HepG2 (cell line): ENCODE measurements around the gene NEK8. TPM values are rescaled to one million over a fixed set of nuclear protein-coding genes. Genes with fewer than 3 reads are reported as not detected.

Experiments
- ATAC-seq: fragments of 200-7000 bp; cut with Tn5 transposase; 3 replicates; pipeline ENCODE4 v1.9.1; 2020; ENCODE audit warnings: mild to moderate bottlenecking, moderate library complexity
- BruUV-seq: library from RNA; stranded (reverse); fragments of 400-500 nt; replicated peaks from 2 replicates; lab custom pipeline; 2021; lab: Mats Ljungman, UMichigan
- CTCF ChIA-PET: fragments of 300-600 bp; formaldehyde crosslinking; extraction: SDS; loops from one replicate; lab custom pipeline; 2021; ENCODE audit warnings: low total read pairs, inconsistent platforms, low intra/inter-chr PET ratio; lab: Yijun Ruan, JAX
- POLR2A ChIA-PET: fragments of 350-600 bp; sonication (Branson Sonifier 250); formaldehyde crosslinking; loops from one replicate; lab custom pipeline; 2020; ENCODE audit warnings: antibody characterized with exemption, inconsistent platforms; lab: Yijun Ruan, JAX
- DNase-seq: peaks from one replicate; pipeline ENCODE4 v3.0.0-alpha.2; 2015; ENCODE audit warnings: low spot score
- FAIRE-seq: peaks from 3 replicates; lab custom pipeline; 2011; peaks lifted over from hg19 to GRCh38; lab: Jason Lieb, UNC
- H2AFZ ChIP-seq: one replicate; pipeline ENCODE4 v1.6.1; 2011; ENCODE audit warnings: low read length, inconsistent platforms
- H3K27ac ChIP-seq: fragments of 300-600 bp; 3 replicates; pipeline ENCODE4 v1.8.0; 2011; ENCODE audit warnings: mixed run types, mild to moderate bottlenecking, mixed read lengths, low read length, inconsistent platforms; ENCODE audit not compliant: insufficient read depth; ENCODE audit errors: extremely low read length
- H3K27me3 ChIP-seq, 2 experiments: fragments of 200-600 bp in 1 of 2; 2 replicates in 1 of 2; 3 replicates in 1 of 2; pipeline versions ENCODE4 v1.6.0 to v1.8.0; 2011; ENCODE audit warnings: low read length in 2 of 2, mild to moderate bottlenecking in 2 of 2, moderate library complexity in 2 of 2, inconsistent platforms in 1 of 2; ENCODE audit not compliant: insufficient read depth in 2 of 2, control insufficient read depth in 1 of 2
- H3K36me3 ChIP-seq, 2 experiments: fragments of 200-600 bp in 1 of 2; replicated peaks in 1 of 2; 2 replicates in 1 of 2; 3 replicates in 1 of 2; pipeline versions ENCODE4 v1.5.1 to v1.8.0; 2011; ENCODE audit warnings: low read length in 2 of 2, inconsistent platforms in 1 of 2; ENCODE audit not compliant: insufficient read depth in 2 of 2, control insufficient read depth in 1 of 2
- H3K4me1 ChIP-seq: 2 replicates; pipeline ENCODE4 v1.5.1; 2012; ENCODE audit warnings: low read length, inconsistent platforms; ENCODE audit not compliant: insufficient read depth
- H3K4me2 ChIP-seq: 2 replicates; pipeline ENCODE4 v1.6.0; 2011; ENCODE audit warnings: low read depth, low read length, inconsistent platforms
- H3K4me3 ChIP-seq, 3 experiments: fragments of 200-600 bp in 1 of 3; sonication (generic), shearing (Covaris generic) in 1 of 3; replicated peaks in 1 of 3; 2 replicates each; pipeline ENCODE4 v1.5.1; 2011 to 2016; ENCODE audit warnings: low read length in 3 of 3, inconsistent platforms in 2 of 3, low read depth in 2 of 3, mild to moderate bottlenecking in 2 of 3, control low read depth in 1 of 3, mixed read lengths in 1 of 3; ENCODE audit not compliant: insufficient read depth in 1 of 3
- H3K79me2 ChIP-seq: one replicate; pipeline ENCODE4 v1.6.1; 2011; ENCODE audit warnings: low read length, inconsistent platforms; ENCODE audit not compliant: insufficient read depth
- H3K9ac ChIP-seq: 2 replicates; pipeline ENCODE4 v1.6.0; 2011; ENCODE audit warnings: mild to moderate bottlenecking, low read depth, low read length, inconsistent platforms; ENCODE audit not compliant: insufficient read depth
- H3K9me3 ChIP-seq: 2 replicates; pipeline ENCODE4 v1.5.1; 2012; ENCODE audit warnings: mild to moderate bottlenecking, low read length
- H4K20me1 ChIP-seq: 2 replicates; pipeline ENCODE4 v1.6.0; 2011; ENCODE audit warnings: inconsistent platforms, mild to moderate bottlenecking, low read length, moderate library complexity; ENCODE audit not compliant: insufficient read depth
- AHDC1 ChIP-seq: sonication (generic); formaldehyde crosslinking; IDR thresholded peaks from 2 replicates; pipeline ENCODE4 v1.5.1; 2020; ENCODE audit warnings: mild to moderate bottlenecking, missing genetic modification reagents, borderline replicate concordance
- ATRX ChIP-seq: sonication (generic); formaldehyde crosslinking; IDR thresholded peaks from 2 replicates; pipeline ENCODE4 v1.4.0; 2020; ENCODE audit warnings: missing genetic modification reagents, borderline replicate concordance
- CBX1 ChIP-seq: IDR thresholded peaks from one replicate; pipeline ENCODE4 v1.6.1; 2016; ENCODE audit warnings: antibody characterized with exemption, low read depth
- ELK4 ChIP-seq: sonication (generic); formaldehyde crosslinking; IDR thresholded peaks from 2 replicates; pipeline ENCODE4 v1.9.0; 2021; ENCODE audit warnings: missing genetic modification reagents, borderline replicate concordance
- MIER3 ChIP-seq: IDR thresholded peaks from 2 replicates; pipeline ENCODE4 v1.6.1; 2016; ENCODE audit warnings: missing compliant biosample characterization, borderline replicate concordance
- NR0B2 ChIP-seq: sonication (generic); formaldehyde crosslinking; IDR thresholded peaks from 2 replicates; pipeline ENCODE4 v1.4.0; 2020; ENCODE audit warnings: mild to moderate bottlenecking, missing genetic modification reagents
- THAP7 ChIP-seq: sonication (generic); formaldehyde crosslinking; IDR thresholded peaks from 2 replicates; pipeline ENCODE4 v1.8.1; 2023; ENCODE audit warnings: mild to moderate bottlenecking, missing genetic modification reagents
- ZNF160 ChIP-seq: sonication (generic); formaldehyde crosslinking; IDR thresholded peaks from 2 replicates; pipeline ENCODE4 v1.8.0; 2022; ENCODE audit warnings: mild to moderate bottlenecking, inconsistent platforms, missing genetic modification reagents
- ZNF275 ChIP-seq: sonication (generic); formaldehyde crosslinking; IDR thresholded peaks from 2 replicates; pipeline ENCODE4 v1.8.0; 2022; ENCODE audit warnings: missing genetic modification reagents, mild to moderate bottlenecking, inconsistent platforms, borderline replicate concordance
- WGBS: methylation state at CpG from one replicate; pipeline ENCODE4 v1.1.6; 2017; ENCODE audit warnings: low lambda C conversion rate; 5-methylcytosine and 5-hydroxymethylcytosine counted together
- in situ Hi-C: cut with HindIII; loops from 2 replicates; pipeline ENCODE4 v1.10.0; 2017; ENCODE audit warnings: low pct_unique_long_range_greater_than_20kb; ENCODE audit not compliant: extremely low pct_ligation_motif_present
- intact Hi-C: fragments of 100-400 bp; cut with micrococcal nuclease; formaldehyde crosslinking; loops from one replicate; pipeline ENCODE4 v1.10.0; 2022; ENCODE audit not compliant: unreplicated experiment
- polyA plus RNA-seq, 8 experiments: library from polyadenylated mRNA; depleted of rRNA in 3 of 8; stranded (reverse) in 7 of 8; unstranded in 1 of 8; fragments of >200 nt; fragmentation: Illumina TruSeq in 4 of 8; extraction: Trizol in 4 of 8; gene quantifications; 2 replicates each; pipeline versions ENCODE4 v1.2.1 to v1.2.3, GENCODE V29; 2011 to 2016; ENCODE audit warnings: low read depth in 4 of 8, missing spikeins in 1 of 8, mixed read lengths in 1 of 8; ENCODE audit not compliant: insufficient read depth in 1 of 8
- total RNA-seq, 5 experiments: library from RNA; depleted of rRNA; stranded (reverse); fragments of >200 nt; fragmentation: Illumina TruSeq; extraction: Trizol; gene quantifications; 2 replicates each; pipeline ENCODE4 v1.2.3, GENCODE V29; 2016; ENCODE audit warnings: low read depth in 1 of 5

Gene NEK8
- total and polyA plus RNA-seq, 2 of the 13 experiments (the other 11 are each of a cell fraction or from before 2014, with no cell fraction given), result 5.8 to 13.5 TPM

- Histone ChIP-seq H3K36me3 (peaks cover 39 to 69% of the 10 kb centered on the region in 2 experiments), H4K20me1 (no peaks in the 10 kb centered on the region), H3K9me3 (no peaks in the 10 kb centered on the region), H3K4me1 (peaks cover 26% of the 10 kb centered on the region), H3K79me2 (no peaks in the 10 kb centered on the region), H3K4me2 (no peak overlapping the region), H3K27me3 (no peaks in the 10 kb centered on the region), H2AFZ (no peak overlapping the region), H3K9ac (no peak overlapping the region), H3K27ac (no peak overlapping the region), H3K4me3 (no peak overlapping the region)
- intact Hi-C loops, result no loop called here
- TF ChIP-seq AHDC1 (CRISPR knock-in tag), result no peak
- TF ChIP-seq CBX1, result no peak
- no peak for TF ChIP-seq MIER3 (CRISPR knock-in tag)
- no peak for TF ChIP-seq ATRX (CRISPR knock-in tag)
- no peak for TF ChIP-seq ZNF160 (CRISPR knock-in tag)
- TF ChIP-seq ZNF275 (CRISPR knock-in tag), result no peak
- no peak for TF ChIP-seq THAP7
- no peak for TF ChIP-seq ELK4 (CRISPR knock-in tag)
- no peak for TF ChIP-seq NR0B2 (CRISPR knock-in tag)
- in situ Hi-C loops, result no loop called here
- no TSS peak for BruUV-seq
- POLR2A ChIA-PET, result interaction anchor here (1.0 to 1.8 kb wide), 4 partner anchors 16 to 32 kb away, joined by 3 to 6 read pairs (median 4); partner anchors contain the start of genes PROCA1, RPL23A and SUPT6H
- CTCF ChIA-PET, result no interaction called here
- FAIRE-seq (no peak), ATAC-seq (no peak), DNase-seq (no peak)
- 100% methylated on average over 1 of the region's 1 CpG for WGBS
These were observed 34.7 kb upstream of the NEK8 start for GRCh38 chr17:28693869-28694268.
